Choroid plexus epithelial cell (primary cell): ENCODE measurements around the gene ZNF862.

Experiments used
- DNase-seq: peaks from one replicate; pipeline ENCODE4 v3.0.0-alpha.2; 2010; ENCODE audit warnings: low read depth
- H3K4me3 ChIP-seq: 2 replicates; pipeline ENCODE4 v1.5.1; 2011; ENCODE audit warnings: low read depth, mild to moderate bottlenecking, control low read depth, low read length, moderate library complexity
- TF ChIP-seq, protein P1 (sequence below): conservative IDR thresholded peaks from 2 replicates; pipeline ENCODE4 v1.5.1; 2011; ENCODE audit warnings: low read depth, mild to moderate bottlenecking, control low read depth, inconsistent platforms, low read length, moderate library complexity

Gene ZNF862

DNA sequence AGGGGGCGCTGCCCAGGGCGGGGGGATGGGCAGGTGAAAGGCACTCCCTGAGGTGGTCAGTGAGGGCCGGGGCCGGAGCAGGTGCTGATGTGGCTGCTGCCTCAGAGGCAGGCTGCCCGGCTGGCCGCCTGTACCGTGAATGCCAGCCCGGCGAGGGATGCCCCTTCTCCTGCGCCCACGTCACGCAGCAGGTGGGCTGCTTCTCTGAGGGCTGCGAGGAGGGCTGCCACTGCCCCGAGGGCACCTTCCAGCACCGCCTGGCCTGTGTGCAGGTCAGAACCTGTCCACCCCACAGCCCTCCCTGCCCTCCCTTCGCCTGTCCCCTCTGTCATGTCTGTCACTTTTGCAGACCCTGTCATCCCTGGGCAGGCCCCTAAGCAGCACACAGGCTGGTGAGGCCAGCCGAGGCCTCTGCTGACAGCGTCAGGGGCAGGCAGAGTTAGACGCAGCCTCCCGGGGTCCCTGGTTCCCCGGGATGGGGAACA, 21.9 kb upstream of the ZNF862 start:
- TF ChIP-seq, protein P1, sequence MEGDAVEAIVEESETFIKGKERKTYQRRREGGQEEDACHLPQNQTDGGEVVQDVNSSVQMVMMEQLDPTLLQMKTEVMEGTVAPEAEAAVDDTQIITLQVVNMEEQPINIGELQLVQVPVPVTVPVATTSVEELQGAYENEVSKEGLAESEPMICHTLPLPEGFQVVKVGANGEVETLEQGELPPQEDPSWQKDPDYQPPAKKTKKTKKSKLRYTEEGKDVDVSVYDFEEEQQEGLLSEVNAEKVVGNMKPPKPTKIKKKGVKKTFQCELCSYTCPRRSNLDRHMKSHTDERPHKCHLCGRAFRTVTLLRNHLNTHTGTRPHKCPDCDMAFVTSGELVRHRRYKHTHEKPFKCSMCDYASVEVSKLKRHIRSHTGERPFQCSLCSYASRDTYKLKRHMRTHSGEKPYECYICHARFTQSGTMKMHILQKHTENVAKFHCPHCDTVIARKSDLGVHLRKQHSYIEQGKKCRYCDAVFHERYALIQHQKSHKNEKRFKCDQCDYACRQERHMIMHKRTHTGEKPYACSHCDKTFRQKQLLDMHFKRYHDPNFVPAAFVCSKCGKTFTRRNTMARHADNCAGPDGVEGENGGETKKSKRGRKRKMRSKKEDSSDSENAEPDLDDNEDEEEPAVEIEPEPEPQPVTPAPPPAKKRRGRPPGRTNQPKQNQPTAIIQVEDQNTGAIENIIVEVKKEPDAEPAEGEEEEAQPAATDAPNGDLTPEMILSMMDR, result no peak
- H3K4me3 ChIP-seq, result no peak overlapping the region
- no peak for DNase-seq

DNA sequence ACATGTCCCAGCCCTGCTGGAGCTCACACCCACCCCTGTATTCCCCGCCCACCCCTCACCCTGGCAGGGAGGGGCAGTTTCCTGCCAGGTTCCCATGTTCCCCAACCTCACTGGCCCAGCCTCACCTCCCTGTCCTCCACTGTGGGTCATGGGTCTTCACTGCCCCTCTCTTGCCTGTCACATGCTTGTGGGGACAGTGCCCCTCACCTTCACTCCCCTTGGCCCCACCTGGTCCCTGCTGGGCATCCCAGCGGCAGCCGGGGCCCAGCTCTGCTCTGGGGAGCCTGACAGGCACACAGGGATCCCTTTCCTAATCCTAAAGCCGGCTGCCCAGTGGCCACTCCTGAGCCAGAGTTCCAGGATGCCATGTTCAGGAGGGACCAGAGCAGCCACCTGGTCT, 21.4 kb upstream of the ZNF862 start:
- TF ChIP-seq, protein P1, result no peak
- DNase-seq, result no peak
- no peak overlapping the region for H3K4me3 ChIP-seq

DNA sequence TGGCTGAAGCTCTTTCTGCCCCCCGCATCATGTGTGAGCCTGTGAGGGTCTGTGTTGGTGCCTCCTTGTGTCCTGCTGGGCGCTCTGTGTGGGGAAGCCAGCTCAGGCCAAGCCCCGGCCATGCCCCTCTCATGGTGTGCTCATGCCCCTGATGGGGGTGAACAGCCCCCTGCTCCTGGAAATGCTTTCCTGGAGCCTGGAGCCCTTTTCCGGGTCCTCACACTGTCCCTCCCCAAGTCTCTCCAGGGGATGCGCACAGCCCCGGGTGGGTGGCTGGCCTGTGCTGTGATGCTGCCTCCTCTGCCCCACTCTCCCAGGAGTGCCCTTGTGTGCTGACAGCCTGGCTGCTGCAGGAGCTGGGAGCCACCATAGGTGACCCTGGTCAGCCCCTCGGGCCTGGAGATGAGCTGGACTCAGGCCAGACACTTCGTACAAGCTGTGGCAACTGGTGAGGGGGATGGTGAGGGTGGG, 20.8 kb upstream of the ZNF862 start:
- TF ChIP-seq, protein P1, result no peak
- H3K4me3 ChIP-seq, result no peak overlapping the region
- DNase-seq, result no peak

DNA sequence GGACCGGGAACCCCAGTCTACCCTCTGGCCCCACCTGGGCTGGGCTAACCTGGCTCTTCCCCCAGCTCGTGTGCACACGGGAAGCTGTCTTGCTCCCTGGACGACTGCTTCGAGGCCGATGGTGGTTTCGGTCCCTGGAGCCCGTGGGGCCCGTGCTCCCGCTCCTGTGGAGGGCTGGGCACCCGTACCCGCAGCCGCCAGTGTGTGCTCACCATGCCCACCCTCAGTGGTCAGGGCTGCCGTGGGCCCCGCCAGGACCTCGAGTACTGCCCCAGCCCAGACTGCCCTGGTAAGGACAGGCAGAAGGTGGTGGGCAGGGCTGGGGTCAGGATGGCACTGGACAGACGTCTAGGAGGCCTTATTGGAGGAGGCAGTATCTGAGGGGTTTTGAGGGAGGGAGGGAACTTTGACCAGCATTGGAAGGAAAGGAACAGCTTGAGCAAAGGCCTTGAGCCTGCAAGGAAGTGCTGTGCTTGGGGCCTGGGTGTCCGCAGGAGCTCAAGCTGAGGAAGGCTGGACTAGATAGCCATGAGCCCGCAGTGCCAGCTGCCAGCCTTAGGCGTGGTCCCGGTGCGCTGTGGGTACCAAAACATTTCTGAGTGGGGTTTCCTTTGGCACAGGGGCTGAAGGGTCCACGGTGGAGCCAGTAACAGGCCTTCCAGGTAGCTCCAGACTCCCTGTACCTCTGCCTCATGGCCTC, 20.2 kb upstream of the ZNF862 start:
- no peak for DNase-seq
- TF ChIP-seq, protein P1, result no peak

DNA sequence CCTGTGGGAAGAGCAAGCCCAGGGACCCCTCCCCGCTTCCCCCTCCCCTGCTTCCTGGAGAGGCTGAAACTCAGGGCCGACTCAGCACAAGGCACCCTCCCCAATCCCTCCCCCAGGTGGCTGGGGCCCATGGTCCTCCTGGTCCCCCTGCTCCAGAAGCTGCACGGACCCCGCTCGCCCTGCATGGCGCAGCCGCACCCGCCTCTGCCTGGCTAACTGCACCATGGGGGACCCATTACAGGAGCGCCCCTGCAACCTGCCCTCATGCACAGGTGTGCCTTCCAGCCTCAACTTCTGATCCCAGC, 19.7 kb upstream of the ZNF862 start:
- TF ChIP-seq, protein P1, result no peak
- no peak for DNase-seq

More for the DNA sequence above, 20.2 kb upstream of the ZNF862 start:
- no peak overlapping the region for H3K4me3 ChIP-seq

DNA sequence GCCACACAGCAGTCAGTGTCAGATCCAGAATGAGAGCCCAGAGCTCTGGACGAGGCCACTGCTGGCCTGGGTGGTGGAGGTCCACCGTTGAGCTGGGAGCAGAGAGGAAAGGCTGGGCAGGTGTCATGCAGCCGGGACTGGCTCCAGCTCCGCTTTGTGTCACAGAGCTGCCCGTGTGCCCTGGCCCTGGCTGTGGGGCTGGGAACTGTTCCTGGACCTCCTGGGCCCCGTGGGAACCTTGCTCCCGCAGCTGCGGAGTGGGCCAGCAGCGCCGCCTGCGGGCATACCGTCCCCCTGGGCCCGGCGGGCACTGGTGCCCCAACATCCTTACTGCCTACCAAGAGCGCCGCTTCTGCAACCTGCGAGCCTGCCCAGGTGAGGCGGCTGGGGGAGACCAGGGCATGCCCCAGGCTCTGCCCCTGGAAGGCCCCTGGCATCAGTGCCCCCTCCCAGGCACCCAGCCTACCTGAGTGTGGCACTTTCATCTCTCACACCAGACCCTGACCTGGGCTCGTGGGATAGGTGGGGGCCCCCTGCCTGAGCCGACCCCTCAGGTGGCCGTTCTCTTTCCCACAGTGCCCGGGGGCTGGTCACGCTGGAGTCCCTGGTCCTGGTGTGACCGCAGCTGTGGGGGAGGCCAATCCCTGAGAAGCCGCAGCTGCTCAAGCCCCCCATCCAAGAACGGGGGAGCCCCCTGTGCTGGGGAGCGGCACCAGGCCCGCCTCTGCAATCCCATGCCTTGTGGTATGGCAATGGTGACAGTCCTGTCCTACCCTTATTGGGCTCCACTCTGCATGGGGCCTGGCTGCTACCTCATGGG, 18.8 kb upstream of the ZNF862 start:
- no peak overlapping the region for H3K4me3 ChIP-seq
- DNase-seq, result no peak
- TF ChIP-seq, protein P1, result no peak

More for the DNA sequence above, 19.7 kb upstream of the ZNF862 start:
- no peak overlapping the region for H3K4me3 ChIP-seq
